Esophagus squamous epithelium (tissue), 5 donors: ENCODE data around the gene SLC19A1. TPM values are rescaled to one million over a fixed set of nuclear protein-coding genes. Genes with fewer than 3 reads are reported as not detected.

Experiments used
- DNase-seq: peaks from one replicate; lab custom pipeline; 2025; lab: John Stamatoyannopoulos, UW
- H3K27ac ChIP-seq, 4 donors: fragments of 200-600 bp; sonication (generic); one replicate each; pipeline ENCODE4 v1.5.1; 2016 to 2019; ENCODE audit warnings: mild to moderate bottlenecking in 1 of 4
- H3K27me3 ChIP-seq, 4 donors: fragments of 200-600 bp; sonication (generic); 1 replicate in 3 of 4; 2 replicates in 1 of 4; pipeline versions ENCODE4 v1.5.1 to v1.6.0; 2017 to 2021; ENCODE audit warnings: antibody characterized with exemption in 1 of 4
- H3K36me3 ChIP-seq, 3 donors: fragments of 200-600 bp; sonication (generic); one replicate each; pipeline ENCODE4 v1.5.1; 2016 to 2019
- H3K4me1 ChIP-seq, 3 donors: fragments of 200-600 bp; sonication (generic); one replicate each; pipeline ENCODE4 v1.5.1; 2017 to 2019
- H3K4me3 ChIP-seq, 4 donors: fragments of 200-600 bp; sonication (generic); 1 replicate in 3 of 4; 2 replicates in 1 of 4; pipeline ENCODE4 v1.5.1; 2016 to 2019; ENCODE audit warnings: mild to moderate bottlenecking in 2 of 4, moderate library complexity in 1 of 4
- H3K9me3 ChIP-seq, 3 donors: fragments of 200-600 bp; sonication (generic); one replicate each; pipeline ENCODE4 v1.5.1; 2016 to 2019
- POLR2A ChIP-seq, 4 donors: fragments of 450-650 bp; IDR thresholded peaks; one replicate each; pipeline ENCODE4 v1.6.1; 2017; ENCODE audit warnings: antibody characterized with exemption in 4 of 4, mild to moderate bottlenecking in 4 of 4, moderate library complexity in 3 of 4
- WGBS, 2 donors: methylation state at CpG; one replicate each; pipeline ENCODE4 v1.1.5; 2018; 5-methylcytosine and 5-hydroxymethylcytosine counted together
- intact Hi-C: fragments of 100-400 bp; cut with DNase I; formaldehyde crosslinking; loops from one replicate; pipeline ENCODE4 v1.15.0; 2022
- total RNA-seq, 4 donors: library from RNA; depleted of rRNA; stranded (reverse); fragments of >200 nt; gene quantifications; one replicate each; pipeline ENCODE4 v1.1.0, GENCODE V29; 2016
- TF ChIP-seq, protein P1 (sequence below), 6 experiments: fragments of 450-650 bp in 4 of 6; fragments of 200-600 bp in 2 of 6; sonication (generic) in 2 of 6; IDR thresholded peaks; one replicate each; pipeline ENCODE4 v1.5.1; 2016 to 2019; ENCODE audit warnings: antibody characterized with exemption in 6 of 6, mild to moderate bottlenecking in 4 of 6, moderate library complexity in 4 of 6
- donor health status: DM: yes; HTN: yes; CAD: no.

Gene SLC19A1
- total RNA-seq, 4 donors from 2014 or later, result 1.6 to 4.6 (median 2.9) TPM

DNA sequence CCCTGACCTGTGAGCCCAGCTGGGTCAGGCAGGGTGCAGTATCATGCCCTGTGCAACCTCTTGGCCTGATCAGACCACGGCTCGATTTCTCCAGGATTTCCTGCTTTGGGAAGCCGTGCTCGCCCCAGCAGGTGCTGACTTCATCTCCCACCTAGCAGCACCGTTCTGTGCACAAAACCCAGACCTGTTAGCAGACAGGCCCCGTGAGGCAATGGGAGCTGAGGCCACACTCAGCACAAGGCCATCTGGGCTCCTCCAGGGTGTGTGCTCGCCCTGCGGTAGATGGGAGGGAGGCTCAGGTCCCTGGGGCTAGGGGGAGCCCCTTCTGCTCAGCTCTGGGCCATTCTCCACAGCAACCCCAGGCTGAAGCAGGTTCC is 29.6 kb downstream of the SLC19A1 start:
- 87% methylated on average over 3 of the region's 8 CpGs; no CpG with 5 or more reads in 1 of the 2 donors for WGBS, 2 donors
- no peak for DNase-seq
- TF ChIP-seq, protein P1, sequence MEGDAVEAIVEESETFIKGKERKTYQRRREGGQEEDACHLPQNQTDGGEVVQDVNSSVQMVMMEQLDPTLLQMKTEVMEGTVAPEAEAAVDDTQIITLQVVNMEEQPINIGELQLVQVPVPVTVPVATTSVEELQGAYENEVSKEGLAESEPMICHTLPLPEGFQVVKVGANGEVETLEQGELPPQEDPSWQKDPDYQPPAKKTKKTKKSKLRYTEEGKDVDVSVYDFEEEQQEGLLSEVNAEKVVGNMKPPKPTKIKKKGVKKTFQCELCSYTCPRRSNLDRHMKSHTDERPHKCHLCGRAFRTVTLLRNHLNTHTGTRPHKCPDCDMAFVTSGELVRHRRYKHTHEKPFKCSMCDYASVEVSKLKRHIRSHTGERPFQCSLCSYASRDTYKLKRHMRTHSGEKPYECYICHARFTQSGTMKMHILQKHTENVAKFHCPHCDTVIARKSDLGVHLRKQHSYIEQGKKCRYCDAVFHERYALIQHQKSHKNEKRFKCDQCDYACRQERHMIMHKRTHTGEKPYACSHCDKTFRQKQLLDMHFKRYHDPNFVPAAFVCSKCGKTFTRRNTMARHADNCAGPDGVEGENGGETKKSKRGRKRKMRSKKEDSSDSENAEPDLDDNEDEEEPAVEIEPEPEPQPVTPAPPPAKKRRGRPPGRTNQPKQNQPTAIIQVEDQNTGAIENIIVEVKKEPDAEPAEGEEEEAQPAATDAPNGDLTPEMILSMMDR (IDR thresholded peaks at IDR 0.05), result no peak
- TF ChIP-seq POLR2A (IDR thresholded peaks at IDR 0.05), result no peak
- no peaks in the 10 kb centered on the region for H3K9me3 ChIP-seq
- H3K36me3 ChIP-seq, result peaks cover 0 to 61% (median 0%) of the 10 kb centered on the region in 3 donors
- H3K4me1 ChIP-seq, result peaks cover 0 to 8% (median 0%) of the 10 kb centered on the region in 3 donors
- H3K27ac ChIP-seq, result no peak overlapping the region
- no peaks in the 10 kb centered on the region for H3K27me3 ChIP-seq
- H3K4me3 ChIP-seq, result no peak overlapping the region
- intact Hi-C loops, result no loop called here

- Histone ChIP-seq H3K9me3 (no peaks in the 10 kb centered on the region), H3K4me1 (peaks cover 0 to 8% (median 0%) of the 10 kb centered on the region in 3 donors), H3K27me3 (no peaks in the 10 kb centered on the region), H3K27ac (no peak overlapping the region), H3K36me3 (peaks cover 0 to 62% (median 0%) of the 10 kb centered on the region in 3 donors), H3K4me3 (no peak overlapping the region)
- intact Hi-C loops, result no loop called here
- 82 to 86% methylated on average over 9 to 14 of the region's 35 CpGs for WGBS, 2 donors
- no peak for TF ChIP-seq POLR2A (IDR thresholded peaks at IDR 0.05)
- TF ChIP-seq, protein P1 (IDR thresholded peaks at IDR 0.05), result no peak
- no peak for DNase-seq
Observed at GRCh38 chr21:45511661-45512431, 30.4 kb downstream of the SLC19A1 start.

- intact Hi-C loops, result no loop called here
- no peak overlapping the region for H3K4me3 ChIP-seq
- no peaks in the 10 kb centered on the region for H3K9me3 ChIP-seq
- DNase-seq, result no peak
- H3K27me3 ChIP-seq, result no peaks in the 10 kb centered on the region
- peaks cover 0 to 66% (median 0%) of the 10 kb centered on the region in 3 donors for H3K36me3 ChIP-seq
- 58% methylated on average over 2 of the region's 12 CpGs; no CpG with 5 or more reads in 1 of the 2 donors for WGBS, 2 donors
- no peak overlapping the region for H3K27ac ChIP-seq
- no peak for TF ChIP-seq POLR2A (IDR thresholded peaks at IDR 0.05)
- TF ChIP-seq, protein P1 (IDR thresholded peaks at IDR 0.05), result no peak
- H3K4me1 ChIP-seq, result peaks cover 0 to 8% (median 0%) of the 10 kb centered on the region in 3 donors
Observed at GRCh38 chr21:45511007-45511406, 31.2 kb downstream of the SLC19A1 start.

DNA sequence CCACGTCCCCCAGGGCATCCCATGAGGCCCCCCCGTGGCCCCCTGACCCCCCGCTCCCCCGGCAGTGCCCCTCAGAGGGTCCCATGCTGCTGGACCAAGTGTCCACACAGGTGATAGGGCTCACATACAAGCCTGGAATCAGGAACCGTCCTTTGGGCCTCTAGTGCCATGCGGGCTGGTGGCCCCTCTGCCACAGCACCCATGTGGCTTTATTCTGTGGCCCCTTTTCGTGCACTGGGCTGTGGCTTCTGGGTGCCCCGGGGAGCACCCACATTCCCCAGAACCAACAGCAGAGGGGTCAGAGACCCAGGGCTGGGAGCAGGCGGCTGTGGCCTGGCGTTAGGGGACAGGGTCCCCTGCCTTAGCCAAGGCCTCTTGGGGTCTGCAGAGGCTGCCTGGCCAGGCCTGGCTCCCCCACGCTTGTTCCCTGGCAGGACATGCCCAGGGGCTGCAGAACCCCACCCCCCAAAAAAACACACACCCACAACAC is 31.7 kb downstream of the SLC19A1 start:
- TF ChIP-seq, protein P1 (IDR thresholded peaks at IDR 0.05), result no peak
- TF ChIP-seq POLR2A (IDR thresholded peaks at IDR 0.05), result no peak
- Histone ChIP-seq H3K9me3 (no peaks in the 10 kb centered on the region), H3K4me1 (peaks cover 0 to 8% (median 0%) of the 10 kb centered on the region in 3 donors), H3K4me3 (no peak overlapping the region), H3K36me3 (peaks cover 0 to 68% (median 0%) of the 10 kb centered on the region in 3 donors), H3K27me3 (no peaks in the 10 kb centered on the region), H3K27ac (no peak overlapping the region)
- intact Hi-C loops, result no loop called here
- no peak for DNase-seq
- WGBS, 2 donors, result 100% methylated on average over 1 of the region's 11 CpGs; no CpG with 5 or more reads in 1 of the 2 donors
